HG03469 (cell line): ENCODE measurements around the gene ACTN4.

Source experiments
- ATAC-seq: cut with Tn5 transposase; IDR thresholded peaks from one replicate; pipeline ENCODE4 v1.9.1; 2021; ENCODE audit warnings: mild to moderate bottlenecking, moderate library complexity, moderate number of reproducible peaks; ENCODE audit not compliant: unreplicated experiment

The ACTN4 gene

DNA sequence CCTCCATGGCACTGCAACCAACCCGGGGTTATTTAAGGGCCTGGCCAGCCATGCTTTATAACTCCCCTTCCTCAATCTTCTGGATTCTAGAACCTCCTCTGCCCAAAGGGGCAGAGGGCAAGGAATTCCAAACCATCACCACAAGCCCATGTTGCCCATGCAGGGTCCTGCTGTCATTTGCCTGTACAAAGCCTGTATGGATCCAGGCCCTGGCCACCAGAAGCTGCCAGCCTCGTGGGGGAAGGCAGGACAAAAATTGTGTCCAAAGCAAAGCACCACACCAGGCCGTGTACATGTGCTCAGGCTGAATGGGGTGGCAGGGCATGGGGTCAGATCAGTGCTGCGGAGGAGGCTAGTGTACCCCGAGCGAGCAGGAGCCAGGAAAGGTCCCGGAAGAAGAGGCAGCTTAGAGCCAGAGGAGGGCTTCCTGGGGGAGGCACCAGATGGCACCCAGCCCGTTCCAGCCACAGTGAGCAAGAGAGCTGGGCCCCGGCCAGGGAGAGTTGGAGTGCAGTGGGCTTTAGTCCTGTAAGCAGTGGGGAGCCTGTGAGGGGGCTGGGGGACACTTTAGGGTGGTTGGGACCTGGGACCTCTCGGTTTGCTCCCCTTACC lies 61.1 kb downstream of the ACTN4 start:
- no peak for ATAC-seq

DNA sequence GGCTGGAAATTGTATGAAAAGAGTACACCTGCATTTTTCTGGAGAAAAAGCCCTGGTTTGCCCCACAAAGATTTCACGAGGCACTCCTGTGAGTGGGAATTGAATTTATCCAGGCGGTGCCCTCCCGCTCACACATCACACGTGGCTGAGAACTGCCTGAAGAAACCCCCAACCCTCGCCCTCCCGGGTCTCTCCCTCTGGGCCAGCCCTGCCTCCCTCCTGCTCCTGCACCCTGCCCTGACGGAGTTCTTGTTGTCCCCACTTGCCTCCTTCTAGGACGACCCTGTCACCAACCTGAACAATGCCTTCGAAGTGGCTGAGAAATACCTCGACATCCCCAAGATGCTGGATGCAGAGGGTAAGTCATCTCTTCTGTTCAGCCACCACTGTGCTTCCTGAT lies 61.7 kb downstream of the ACTN4 start:
- no peak for ATAC-seq

DNA sequence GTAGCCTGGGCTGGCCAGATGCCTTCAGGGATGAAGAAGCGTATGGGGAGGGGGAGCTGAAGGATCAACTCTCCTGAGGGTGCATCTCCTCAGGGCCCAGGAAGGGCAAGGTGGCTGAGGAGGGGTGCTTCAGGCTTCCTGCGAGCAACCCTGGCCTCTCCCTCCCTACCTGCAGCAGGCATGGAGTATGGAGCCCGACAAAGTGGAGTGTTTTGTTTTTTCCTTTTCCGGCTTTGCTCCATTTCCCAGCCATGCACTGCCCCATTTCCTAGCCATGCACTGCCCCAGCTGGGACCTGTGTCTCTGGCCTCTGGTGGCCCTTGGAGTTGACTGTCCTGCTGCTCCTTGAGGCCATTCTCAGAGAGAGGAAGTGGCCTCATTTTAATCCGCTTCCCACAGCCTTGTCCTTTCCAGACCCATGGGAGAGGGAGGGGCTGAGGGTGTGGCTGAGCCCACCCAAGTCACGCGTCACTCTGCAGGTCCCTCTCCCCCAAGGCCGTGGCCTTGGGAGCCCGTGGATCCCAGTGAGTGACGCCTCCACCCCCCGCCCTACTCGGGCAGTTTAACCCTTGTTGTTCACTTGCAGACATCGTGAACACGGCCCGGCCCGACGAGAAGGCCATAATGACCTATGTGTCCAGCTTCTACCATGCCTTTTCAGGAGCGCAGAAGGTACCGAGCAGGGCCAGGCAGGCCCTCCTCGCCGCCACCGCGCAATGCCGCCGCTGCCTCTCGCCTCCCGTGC lies 62.4 kb downstream of the ACTN4 start:
- ATAC-seq, result no peak

DNA sequence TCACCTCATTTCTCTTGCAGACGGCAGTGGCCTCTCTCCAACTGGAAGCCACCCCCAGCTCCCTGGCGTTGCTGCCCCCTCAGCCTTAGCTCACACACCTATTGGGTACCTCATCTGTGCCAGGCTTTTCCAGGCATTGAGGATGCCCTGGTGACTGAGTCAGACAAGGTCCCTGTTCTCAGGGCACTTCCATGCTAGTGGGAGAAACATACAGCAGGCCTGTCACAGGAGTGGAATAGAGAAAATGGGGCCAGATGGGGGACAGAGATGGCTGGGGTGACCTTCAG lies 62.9 kb downstream of the ACTN4 start:
- ATAC-seq, result no peak

DNA sequence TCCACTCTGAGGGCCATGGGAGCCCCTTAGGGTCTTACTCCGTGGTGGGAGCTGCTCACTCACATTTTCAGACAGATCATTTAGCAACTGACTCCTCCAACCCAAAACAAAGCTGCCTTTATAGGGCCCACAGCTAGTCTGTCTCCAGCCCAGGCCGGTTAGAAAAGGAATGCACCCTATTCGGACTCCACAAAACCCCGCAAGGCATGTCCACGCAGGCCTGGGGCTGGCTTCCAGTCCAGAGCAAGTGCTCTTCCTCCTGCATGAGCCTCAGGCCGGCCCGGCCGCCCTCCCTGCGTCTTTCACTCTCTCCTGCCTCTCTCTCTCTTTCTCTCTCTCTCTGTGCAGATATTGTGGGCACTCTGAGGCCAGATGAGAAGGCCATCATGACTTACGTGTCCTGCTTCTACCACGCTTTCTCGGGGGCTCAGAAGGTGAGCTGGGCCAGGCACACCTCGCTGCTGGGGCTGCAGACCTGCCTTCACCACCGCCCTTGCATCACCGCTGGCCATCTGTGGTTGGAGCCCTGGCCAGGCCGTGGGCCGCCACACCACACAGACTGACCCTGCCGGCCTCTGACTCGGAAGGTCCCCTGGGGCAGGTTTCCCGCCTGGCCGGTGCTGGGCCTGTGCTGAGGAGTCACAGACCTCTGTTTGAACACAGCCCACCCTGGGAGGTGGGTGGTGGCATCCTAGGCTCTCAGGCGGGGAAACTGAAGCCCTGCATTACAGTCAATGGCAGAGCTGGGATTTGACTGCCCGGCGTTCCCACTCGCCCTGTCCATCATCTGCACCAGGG lies 63.7 kb downstream of the ACTN4 start:
- ATAC-seq, result no peak

DNA sequence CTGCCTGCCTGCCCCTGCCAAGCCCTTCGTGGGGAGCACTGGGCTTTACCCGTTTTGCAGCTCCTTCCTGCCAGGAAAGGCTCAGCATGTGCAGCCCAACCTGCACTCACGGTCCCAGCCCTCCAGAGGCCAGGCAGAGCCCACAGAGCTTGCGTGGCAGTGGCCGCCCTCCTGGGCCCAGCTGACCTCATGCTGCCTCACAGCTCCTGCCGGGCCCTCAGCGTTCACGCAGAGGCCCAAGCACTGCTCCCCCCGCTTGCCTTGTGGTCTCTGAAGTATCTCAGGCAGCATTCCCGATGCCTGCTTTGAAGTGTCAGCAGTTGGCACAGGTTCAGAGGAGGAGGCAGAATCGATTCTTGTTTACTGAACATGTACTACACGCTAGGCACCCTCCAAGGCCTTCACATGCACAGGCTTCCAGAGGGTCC lies 64.3 kb downstream of the ACTN4 start:
- no peak for ATAC-seq

DNA sequence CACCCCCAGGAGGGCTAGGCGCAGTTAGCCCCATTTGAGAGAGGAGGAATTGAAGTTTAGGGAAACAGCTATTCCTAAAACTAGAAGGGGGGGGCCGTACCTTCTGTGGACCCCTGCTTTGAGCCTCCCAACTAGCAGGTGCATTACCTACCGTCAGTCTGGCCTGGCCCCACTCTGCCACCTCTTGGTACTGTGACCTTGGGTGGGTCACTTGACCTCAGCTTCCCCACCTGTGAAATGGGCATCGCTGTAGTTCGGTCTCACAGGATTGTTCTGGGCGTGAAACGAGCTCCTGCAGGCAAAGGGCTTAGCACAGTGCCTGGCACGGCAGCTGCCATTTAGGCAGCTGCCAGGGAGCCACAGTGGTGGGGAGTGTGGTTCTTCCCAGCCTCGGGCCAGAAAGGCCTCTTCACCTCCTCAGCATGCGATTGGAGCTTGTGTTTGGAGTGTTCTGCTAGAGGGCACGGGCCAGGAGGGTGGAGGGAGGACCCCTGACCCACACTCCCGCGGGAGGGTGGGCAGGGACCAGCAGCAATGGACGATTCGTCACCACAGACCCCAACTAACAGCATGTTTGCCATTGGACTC lies 64.8 kb downstream of the ACTN4 start:
- no peak for ATAC-seq

DNA sequence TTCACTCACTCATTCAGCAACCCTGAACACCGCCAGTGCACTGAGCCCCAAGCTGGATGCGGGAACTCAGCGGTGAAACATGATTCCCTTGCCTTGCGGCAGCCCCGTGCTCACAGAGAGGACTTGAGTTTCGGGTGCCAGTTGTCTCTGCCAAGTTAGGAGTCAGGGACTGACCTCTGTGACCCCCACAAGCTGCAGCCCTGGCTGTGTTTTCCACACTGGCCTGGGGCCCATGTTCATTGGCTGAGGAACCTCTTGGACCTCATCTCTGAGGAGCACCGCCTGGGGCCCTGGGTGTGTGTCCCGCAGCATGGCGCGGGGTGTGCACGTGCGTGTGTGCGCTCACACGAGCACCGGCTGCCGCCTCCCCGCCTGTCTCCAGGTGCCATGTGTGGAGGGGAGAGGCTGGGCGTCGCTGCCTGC lies 65.8 kb downstream of the ACTN4 start:
- no peak for ATAC-seq

DNA sequence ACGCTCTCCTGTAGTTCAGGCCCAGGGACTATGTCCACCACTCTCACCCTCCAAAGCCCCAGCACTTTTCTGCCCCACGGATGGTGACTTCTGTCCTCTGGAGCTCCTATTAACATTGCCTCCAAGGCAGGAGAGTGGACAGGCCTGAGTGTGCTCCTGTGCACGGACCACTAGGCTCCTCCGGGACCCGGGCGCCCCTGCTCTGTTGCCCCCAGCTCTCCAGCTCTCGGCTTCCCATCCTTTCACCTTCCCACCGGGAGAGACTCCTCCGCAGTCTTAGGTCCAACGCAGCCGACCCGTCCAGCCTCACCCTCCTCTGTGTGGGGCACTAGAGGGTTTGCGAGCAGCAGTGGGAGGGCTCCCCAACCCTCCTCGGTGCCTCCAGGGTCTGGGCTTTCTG lies 66.4 kb downstream of the ACTN4 start:
- no peak for ATAC-seq

DNA sequence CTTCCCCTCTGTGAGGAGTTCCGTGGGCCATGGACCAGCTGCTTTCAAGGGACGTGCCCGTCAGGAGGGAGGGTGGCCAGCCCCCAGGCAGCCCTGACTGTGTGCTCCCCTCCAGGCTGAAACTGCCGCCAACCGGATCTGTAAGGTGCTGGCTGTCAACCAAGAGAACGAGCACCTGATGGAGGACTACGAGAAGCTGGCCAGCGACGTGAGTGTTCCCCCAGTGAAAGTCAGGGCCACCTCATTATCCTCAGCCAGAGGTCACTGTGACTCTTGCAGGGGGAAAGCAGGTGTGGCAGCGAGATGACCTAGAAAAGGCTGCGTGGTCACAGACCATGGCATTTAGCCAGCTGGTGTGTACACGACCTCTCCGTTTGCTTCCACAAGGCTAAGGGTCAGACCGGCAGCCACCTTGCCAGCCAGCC lies 66.9 kb downstream of the ACTN4 start:
- no peak for ATAC-seq

DNA sequence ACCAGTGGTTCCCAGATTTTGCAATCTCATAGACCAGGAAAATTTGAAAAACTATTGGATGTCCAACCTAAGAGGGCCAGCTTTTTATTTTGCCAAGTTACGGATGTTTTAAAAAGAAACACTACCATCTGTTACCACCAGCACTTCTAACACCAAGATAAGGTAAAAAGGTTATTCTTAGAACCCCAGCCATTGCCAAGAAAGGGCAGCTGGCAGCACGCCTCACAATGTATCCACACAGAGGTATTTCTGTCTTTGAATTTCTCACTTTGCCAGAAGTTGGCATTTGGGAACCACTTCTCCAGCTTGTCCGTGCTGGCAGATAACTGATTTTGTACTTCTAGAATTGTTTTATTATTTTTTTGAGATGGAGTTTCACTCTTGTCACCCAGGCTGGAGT lies 68.1 kb downstream of the ACTN4 start:
- ATAC-seq, result no peak

DNA sequence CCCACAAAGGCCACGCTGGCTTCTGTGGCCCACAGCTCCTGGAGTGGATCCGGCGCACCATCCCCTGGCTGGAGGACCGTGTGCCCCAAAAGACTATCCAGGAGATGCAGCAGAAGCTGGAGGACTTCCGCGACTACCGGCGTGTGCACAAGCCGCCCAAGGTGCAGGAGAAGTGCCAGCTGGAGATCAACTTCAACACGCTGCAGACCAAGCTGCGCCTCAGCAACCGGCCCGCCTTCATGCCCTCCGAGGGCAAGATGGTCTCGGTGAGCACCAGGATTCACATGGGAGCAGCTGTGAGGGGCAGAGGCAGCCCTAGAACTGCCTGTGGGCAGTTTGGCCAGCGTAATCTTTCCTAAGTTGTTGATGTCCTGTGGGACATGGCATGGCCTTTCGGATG lies 69.6 kb downstream of the ACTN4 start:
- ATAC-seq, result no peak

DNA sequence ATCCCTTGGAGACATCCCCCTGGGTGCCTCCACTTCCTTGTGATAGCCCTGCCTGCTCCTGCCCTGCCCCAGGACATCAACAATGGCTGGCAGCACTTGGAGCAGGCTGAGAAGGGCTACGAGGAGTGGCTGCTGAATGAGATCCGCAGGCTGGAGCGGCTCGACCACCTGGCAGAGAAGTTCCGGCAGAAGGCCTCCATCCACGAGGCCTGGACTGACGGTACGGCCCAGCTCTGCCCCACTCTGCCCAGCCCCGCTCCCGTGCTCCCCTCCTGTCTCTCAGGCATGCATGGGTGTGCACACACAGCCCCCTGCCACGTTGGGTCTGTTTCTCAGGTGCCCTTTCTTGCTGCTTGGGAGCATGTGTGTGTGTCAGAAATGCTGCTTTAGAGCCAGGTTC lies 70.4 kb downstream of the ACTN4 start:
- no peak for ATAC-seq

DNA sequence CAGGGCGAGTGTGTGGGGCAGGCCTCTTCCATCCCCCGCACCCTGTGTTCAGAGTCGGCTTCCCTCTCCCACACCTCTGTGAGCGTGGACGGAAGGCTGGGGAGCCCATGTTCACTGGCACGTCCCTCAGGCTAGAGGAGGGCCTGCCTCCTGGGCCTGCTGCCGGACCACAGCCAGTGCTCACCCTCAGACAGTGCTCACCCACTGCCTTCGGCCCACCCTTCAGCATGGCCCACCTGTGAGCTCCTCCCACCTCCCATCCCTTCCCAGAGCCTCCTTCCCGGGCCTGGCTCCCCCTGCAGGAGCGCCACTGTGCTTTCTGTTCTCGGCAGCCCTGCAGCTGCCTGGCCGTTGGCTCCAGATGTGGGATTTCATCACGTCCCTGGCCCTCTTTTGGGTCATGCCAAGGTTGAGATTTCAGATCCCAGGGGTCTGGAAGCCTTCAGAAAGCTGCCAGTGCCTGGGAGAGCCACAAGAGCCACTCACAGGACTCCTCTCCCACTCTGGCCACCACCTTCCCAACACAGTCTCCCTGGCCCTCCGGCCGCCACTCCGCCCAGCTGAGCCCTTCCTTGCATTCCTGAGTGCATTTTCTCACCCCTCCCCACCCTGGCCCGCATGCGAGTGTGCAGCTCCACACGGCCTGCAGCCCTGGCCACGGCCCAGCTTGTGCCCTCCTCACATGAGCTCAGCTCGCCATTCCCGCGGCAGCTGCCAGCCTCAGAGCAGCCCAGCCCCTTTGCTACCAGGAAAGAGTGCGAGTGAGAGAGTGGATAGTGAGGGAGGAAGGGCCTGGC lies 71.5 kb downstream of the ACTN4 start:
- no peak for ATAC-seq

DNA sequence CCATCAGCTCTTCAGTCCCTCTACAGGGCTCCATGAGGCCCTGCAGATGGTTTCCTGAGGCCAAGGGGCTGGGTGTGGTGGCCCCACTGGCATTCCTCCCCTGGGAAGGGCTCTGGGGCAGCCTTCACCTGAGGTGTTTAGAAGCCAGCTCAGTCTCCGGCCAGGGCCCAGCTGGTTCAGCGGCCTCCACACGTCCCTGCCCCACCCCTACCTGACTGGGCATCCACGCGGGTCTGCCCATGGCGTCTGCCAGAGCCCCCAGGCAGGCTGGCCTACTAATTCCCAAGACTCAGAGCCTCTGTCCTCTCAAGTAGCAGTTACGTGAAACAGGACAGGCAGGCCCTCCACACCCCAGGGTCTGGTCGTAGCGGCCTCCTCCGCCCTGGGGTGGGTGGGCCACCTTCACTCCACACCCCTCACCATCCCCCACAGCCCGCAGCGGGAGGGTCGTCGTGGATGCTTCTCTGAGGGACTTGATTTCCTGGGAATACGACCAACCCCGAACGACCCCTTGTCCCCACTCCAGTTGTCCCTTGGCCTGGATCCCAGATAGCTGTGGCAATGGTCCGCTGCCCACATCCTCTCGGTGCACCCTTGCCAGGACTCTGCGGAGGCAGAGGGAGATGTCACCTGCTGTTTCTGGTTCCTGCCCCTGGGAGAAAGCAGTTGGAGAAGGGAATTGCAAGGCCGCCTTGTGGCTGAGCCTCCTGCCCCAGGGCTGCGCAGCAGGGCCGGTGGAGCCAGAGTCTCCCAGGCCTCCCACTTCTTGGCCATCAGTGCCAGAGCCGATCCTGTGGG lies 72.5 kb downstream of the ACTN4 start:
- ATAC-seq, result no peak

DNA sequence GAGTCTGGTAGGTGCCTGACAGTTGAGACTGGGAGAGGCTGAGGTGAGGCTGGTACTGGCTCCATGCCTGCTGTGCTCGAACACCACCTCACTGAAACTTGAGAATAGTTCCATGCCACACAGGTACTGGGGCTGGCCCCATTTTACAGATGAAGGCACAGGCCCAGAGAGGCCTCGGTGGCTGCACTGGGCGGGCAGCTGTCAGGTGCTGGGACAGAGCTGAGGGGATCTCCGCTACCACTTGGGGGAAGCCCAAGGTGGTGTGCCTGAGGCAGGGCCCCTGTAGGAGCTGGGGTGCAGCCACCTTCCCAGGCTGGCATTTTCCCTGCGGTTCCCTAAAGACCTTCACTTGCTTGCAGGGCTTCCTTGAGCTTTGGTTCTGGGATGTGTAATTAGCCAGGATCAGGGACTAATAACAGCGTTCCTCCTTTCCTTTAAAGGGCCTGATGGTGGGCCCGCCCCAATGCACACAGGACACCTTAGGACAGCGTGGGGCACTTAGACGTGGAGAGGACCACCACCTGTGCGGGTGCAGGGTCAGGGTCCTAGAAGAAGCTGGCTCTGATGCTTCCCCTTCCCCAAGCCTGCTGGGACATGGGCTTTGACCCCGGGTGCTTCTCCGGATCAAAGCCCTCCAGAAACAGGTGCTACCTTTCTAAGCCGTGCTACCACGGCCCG lies 73.2 kb downstream of the ACTN4 start:
- no peak for ATAC-seq

DNA sequence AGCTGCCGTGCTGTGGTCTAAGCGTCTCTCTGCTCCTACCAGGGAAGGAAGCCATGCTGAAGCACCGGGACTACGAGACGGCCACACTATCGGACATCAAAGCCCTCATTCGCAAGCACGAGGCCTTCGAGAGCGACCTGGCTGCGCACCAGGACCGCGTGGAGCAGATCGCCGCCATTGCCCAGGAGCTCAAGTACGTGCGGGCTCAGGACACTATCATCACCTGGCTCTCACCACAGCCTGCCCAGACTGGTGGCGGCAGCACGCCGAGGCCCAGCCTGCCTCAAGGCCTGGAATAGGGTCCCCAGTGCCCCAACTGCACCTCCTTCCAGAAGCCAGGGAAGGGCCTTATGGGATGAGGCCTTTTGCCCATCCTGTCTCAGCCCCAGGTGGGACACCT lies 74.0 kb downstream of the ACTN4 start:
- no peak for ATAC-seq

DNA sequence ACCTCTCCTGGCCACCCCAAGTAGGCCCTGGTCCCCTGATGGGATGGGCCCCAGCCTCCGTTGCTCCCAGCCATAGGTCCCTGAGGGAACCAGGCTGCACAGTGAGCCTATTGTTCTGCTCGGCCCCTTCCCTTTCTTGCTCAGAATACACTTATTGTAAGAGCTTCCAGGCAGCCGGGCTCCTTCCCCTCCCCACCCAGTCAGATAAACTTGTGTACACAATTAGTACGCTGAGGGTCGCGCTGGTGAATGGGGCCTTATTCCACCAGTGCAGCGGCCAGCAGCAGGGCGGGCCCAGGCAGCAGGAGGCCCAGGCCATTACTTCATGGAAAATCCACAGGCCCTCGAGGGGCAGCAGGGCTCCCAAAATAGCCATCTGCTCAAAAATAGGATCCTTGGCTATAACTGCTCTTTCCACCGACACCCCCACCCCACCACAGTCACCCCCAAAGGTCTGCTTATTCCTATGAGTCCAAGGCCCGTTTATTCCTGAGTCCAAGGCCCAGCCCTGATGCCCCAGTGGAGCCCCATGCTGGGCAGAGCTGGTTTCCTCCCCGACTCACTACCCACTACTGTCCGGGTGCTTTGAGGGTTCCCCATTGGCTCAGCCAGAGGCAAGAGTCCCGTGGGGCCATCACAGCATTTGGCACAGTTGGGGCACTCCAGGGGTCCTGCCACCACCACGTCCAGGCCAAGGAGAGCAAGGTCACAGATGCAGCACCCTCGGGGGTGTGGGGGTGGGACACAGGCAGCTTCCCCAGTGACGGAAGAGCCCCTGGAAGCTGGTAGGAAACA lies 74.7 kb downstream of the ACTN4 start:
- ATAC-seq, result no peak
